CD14-positive monocyte (primary cell): Measurements from ENCODE around the gene NAPB. TPM values are rescaled to one million over a fixed set of nuclear protein-coding genes. Genes with fewer than 3 reads are reported as not detected.

Experiments used
- DNase-seq, 3 donors: peaks; one replicate each; pipeline ENCODE4 v3.0.0-alpha.2; 2011 to 2022
- H2AFZ ChIP-seq: 2 replicates; pipeline ENCODE4 v1.6.0; 2012; ENCODE audit warnings: mild to moderate bottlenecking, low read depth, low read length, inconsistent platforms; ENCODE audit not compliant: insufficient read depth, poor library complexity, severe bottlenecking
- H3K27ac ChIP-seq, 2 donors: 1 replicate in 1 of 2; 2 replicates in 1 of 2; pipeline ENCODE4 v1.5.1; 2012 to 2013; ENCODE audit warnings: low read length in 2 of 2, control low read depth in 1 of 2, inconsistent platforms in 1 of 2, low read depth in 1 of 2, mild to moderate bottlenecking in 1 of 2
- H3K27me3 ChIP-seq, 2 donors: one replicate each; pipeline versions ENCODE4 v1.6.0 to v1.6.1; 2011 to 2013; ENCODE audit warnings: low read length in 2 of 2; ENCODE audit not compliant: control insufficient read depth in 2 of 2, insufficient read depth in 2 of 2
- H3K36me3 ChIP-seq, 2 donors: replicated peaks in 1 of 2; 1 replicate in 1 of 2; 2 replicates in 1 of 2; pipeline versions ENCODE4 v1.5.1 to v1.6.1; 2012 to 2013; ENCODE audit warnings: low read length in 2 of 2, control low read depth in 1 of 2, inconsistent platforms in 1 of 2, mild to moderate bottlenecking in 1 of 2; ENCODE audit not compliant: insufficient read depth in 2 of 2, control insufficient read depth in 1 of 2
- H3K4me1 ChIP-seq, 2 donors: 1 replicate in 1 of 2; 2 replicates in 1 of 2; pipeline versions ENCODE4 v1.5.1 to v1.6.1; 2012 to 2013; ENCODE audit warnings: low read length in 2 of 2, control low read depth in 1 of 2, inconsistent platforms in 1 of 2, mild to moderate bottlenecking in 1 of 2, moderate library complexity in 1 of 2; ENCODE audit not compliant: insufficient read depth in 2 of 2, control insufficient read depth in 1 of 2
- H3K4me2 ChIP-seq: replicated peaks from 2 replicates; pipeline ENCODE3; 2012; ENCODE audit warnings: low read length, moderate library complexity, mild to moderate bottlenecking; ENCODE audit not compliant: poor library complexity, severe bottlenecking; ENCODE audit errors: extremely low read depth
- H3K4me3 ChIP-seq, 3 experiments: fragments of 200-600 bp in 1 of 3; sonication (generic) in 1 of 3; replicated peaks in 1 of 3; 1 replicate in 2 of 3; 2 replicates in 1 of 3; pipeline ENCODE4 v1.5.1; 2011 to 2013; ENCODE audit warnings: low read length in 3 of 3, mild to moderate bottlenecking in 3 of 3, control low read depth in 2 of 3, low read depth in 2 of 3, inconsistent platforms in 1 of 3, moderate library complexity in 1 of 3
- H3K79me2 ChIP-seq: 2 replicates; pipeline ENCODE4 v1.6.0; 2012; ENCODE audit warnings: mild to moderate bottlenecking, control low read depth, inconsistent platforms, low read length, moderate library complexity; ENCODE audit not compliant: insufficient read depth
- H3K9ac ChIP-seq: 2 replicates; pipeline ENCODE4 v1.6.0; 2017; ENCODE audit warnings: low read length, mild to moderate bottlenecking; ENCODE audit not compliant: insufficient read depth, poor library complexity, severe bottlenecking
- H3K9me3 ChIP-seq, 2 donors: replicated peaks in 1 of 2; 1 replicate in 1 of 2; 2 replicates in 1 of 2; pipeline versions ENCODE4 v1.5.1 to v1.6.1; 2012 to 2013; ENCODE audit warnings: low read length in 2 of 2, control low read depth in 1 of 2; ENCODE audit not compliant: control insufficient read depth in 1 of 2, insufficient read depth in 1 of 2
- H4K20me1 ChIP-seq: 2 replicates; pipeline ENCODE4 v1.6.0; 2012; ENCODE audit warnings: mild to moderate bottlenecking, low read length, control low read depth, moderate library complexity; ENCODE audit not compliant: insufficient read depth
- H3K27ac Mint-ChIP-seq, 7 donors: one replicate each; pipeline ENCODE4 v1.8.0; 2020; ENCODE audit warnings: mild to moderate bottlenecking in 7 of 7, mixed read lengths in 7 of 7, moderate library complexity in 6 of 7, inconsistent platforms in 2 of 7
- H3K27me3 Mint-ChIP-seq, 3 donors: one replicate each; pipeline ENCODE4 v1.8.0; 2021 to 2022; ENCODE audit warnings: low read depth in 3 of 3, mild to moderate bottlenecking in 3 of 3, mixed read lengths in 3 of 3, moderate library complexity in 3 of 3, inconsistent platforms in 1 of 3
- H3K36me3 Mint-ChIP-seq, 2 donors: one replicate each; pipeline ENCODE4 v1.8.0; 2020; ENCODE audit warnings: mixed read lengths in 2 of 2, inconsistent platforms in 1 of 2, mild to moderate bottlenecking in 1 of 2
- H3K4me1 Mint-ChIP-seq: one replicate; pipeline ENCODE4 v1.8.0; 2020; ENCODE audit warnings: mild to moderate bottlenecking, mixed read lengths
- H3K4me3 Mint-ChIP-seq, 2 donors: one replicate each; pipeline ENCODE4 v1.8.0; 2020; ENCODE audit warnings: mild to moderate bottlenecking in 2 of 2, mixed read lengths in 2 of 2, moderate library complexity in 1 of 2
- H3K9me3 Mint-ChIP-seq, 7 donors: one replicate each; pipeline ENCODE4 v1.8.0; 2020 to 2022; ENCODE audit warnings: mixed read lengths in 7 of 7, mild to moderate bottlenecking in 6 of 7, moderate library complexity in 6 of 7, inconsistent platforms in 2 of 7
- CTCF ChIP-seq: fragments of 200-600 bp; IDR thresholded peaks from one replicate; pipeline ENCODE4 v1.8.0; 2022; ENCODE audit warnings: antibody characterized with exemption, mild to moderate bottlenecking
- WGBS: methylation state at CpG from one replicate; pipeline ENCODE4 v1.1.5; 2013; ENCODE audit warnings: missing lambda C conversion rate; ENCODE audit not compliant: insufficient coverage; 5-methylcytosine and 5-hydroxymethylcytosine counted together
- intact Hi-C, 2 donors: fragments of 100-400 bp; cut with micrococcal nuclease; formaldehyde crosslinking; loops; one replicate each; pipeline versions ENCODE4 v1.15.0 to v1.15.1; 2023
- polyA plus RNA-seq, 3 donors: library from polyadenylated mRNA; depleted of rRNA in 1 of 3; unstranded in 2 of 3; stranded (reverse) in 1 of 3; fragments of 300-500 nt in 2 of 3; fragments of >200 nt in 1 of 3; fragmentation: Illumina TruSeq in 2 of 3; gene quantifications; 1 replicate in 2 of 3; 2 replicates in 1 of 3; pipeline ENCODE4 v1.2.3, GENCODE V29; 2012 to 2021

Gene NAPB
- polyA plus RNA-seq, 3 donors: 2.4 to 6.3 (median 2.6) TPM

DNA sequence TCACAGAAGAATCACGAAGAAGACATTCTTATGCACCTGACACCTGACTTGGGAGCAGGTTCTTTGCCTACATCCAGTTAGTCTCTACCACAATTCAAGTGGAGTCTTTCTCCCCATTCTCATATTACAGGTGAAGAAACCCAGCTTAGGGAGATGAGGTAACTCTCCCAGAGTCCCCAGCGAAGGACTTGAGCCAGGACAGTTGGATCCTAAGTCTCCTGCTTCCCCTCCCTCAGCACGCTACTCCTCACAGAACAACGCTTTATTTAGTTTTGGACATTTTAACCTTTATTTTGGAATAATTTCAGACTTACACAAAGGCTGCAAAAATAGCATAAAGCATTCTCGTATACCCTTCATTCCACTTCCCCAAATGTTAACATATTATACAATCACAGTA, 17.4 kb upstream of the NAPB start:
- H3K4me1 ChIP-seq: no peaks in the 10 kb centered on the region
- H3K36me3 ChIP-seq: no peaks in the 10 kb centered on the region
- no peak overlapping the region for H3K4me2 ChIP-seq
- no peaks in the 10 kb centered on the region for H3K9me3 ChIP-seq
- no peaks in the 10 kb centered on the region for H3K79me2 ChIP-seq
- H3K27ac ChIP-seq: no peak overlapping the region
- H3K9ac ChIP-seq: no peak overlapping the region
- Mint-ChIP-seq H3K9me3 (no peaks in the 10 kb centered on the region), H3K4me3 (no peak overlapping the region), H3K36me3 (no peaks in the 10 kb centered on the region), H3K27ac (no peak overlapping the region), H3K4me1 (no peaks in the 10 kb centered on the region), H3K27me3 (peaks cover 2 to 7% (median 4%) of the 10 kb centered on the region in 3 donors)
- DNase-seq: no peak
- no peak for TF ChIP-seq CTCF
- no peak overlapping the region for H3K4me3 ChIP-seq
- intact Hi-C loops: no loop called here
- no peak overlapping the region for H2AFZ ChIP-seq
- no peaks in the 10 kb centered on the region for H3K27me3 ChIP-seq
- 100% methylated on average over 1 of the region's 5 CpGs for WGBS
- no peaks in the 10 kb centered on the region for H4K20me1 ChIP-seq

DNA sequence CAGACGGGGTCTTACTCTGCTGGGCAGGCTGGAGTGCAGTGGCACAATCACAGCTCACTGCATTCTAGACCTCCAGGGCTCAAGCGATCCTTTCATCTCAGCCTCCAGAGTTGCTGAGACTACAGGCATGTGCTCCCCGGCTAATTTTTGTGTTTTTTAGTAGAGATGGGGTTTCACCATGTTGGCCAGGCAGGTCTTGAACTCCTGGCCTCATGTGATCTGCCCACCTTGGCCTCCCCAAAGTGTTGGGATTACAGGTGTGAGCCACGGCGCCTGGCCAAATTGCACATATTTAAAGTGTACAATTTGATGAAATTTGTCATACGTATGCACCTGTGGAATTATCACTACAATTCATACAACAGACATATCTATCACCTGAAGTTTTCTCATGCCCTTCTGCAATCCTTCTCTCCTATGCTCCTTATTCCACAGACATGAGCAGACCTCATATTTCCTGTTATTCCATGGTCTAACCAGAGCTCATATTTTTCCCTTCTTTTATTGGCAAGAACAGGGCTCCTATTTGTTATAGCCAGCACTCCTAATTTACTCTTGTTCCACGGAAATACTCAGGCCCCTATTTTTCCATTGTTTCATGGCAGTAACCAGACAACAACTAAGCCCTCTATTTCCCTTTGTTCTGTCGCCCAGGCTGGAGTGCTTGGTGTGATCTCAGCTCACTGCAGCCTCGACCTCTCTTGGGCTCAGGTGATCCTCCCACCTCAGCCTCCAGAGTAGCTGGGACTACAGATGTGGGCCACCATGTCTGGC, 16.0 kb upstream of the NAPB start:
- WGBS: 92% methylated on average over 4 of the region's 9 CpGs

More for the DNA sequence above, 16.0 kb upstream of the NAPB start:
- Mint-ChIP-seq H3K4me1 (no peaks in the 10 kb centered on the region), H3K9me3 (no peaks in the 10 kb centered on the region), H3K27me3 (peaks cover 2 to 6% (median 4%) of the 10 kb centered on the region in 3 donors), H3K27ac (no peak overlapping the region), H3K4me3 (no peak overlapping the region), H3K36me3 (no peaks in the 10 kb centered on the region)
- H2AFZ ChIP-seq: no peak overlapping the region
- H4K20me1 ChIP-seq: no peaks in the 10 kb centered on the region
- H3K79me2 ChIP-seq: no peaks in the 10 kb centered on the region
- TF ChIP-seq CTCF: no peak
- no peaks in the 10 kb centered on the region for H3K36me3 ChIP-seq
- no peak overlapping the region for H3K27ac ChIP-seq
- no peaks in the 10 kb centered on the region for H3K4me1 ChIP-seq
- DNase-seq: no peak
- intact Hi-C loops: no loop called here
- H3K4me2 ChIP-seq: no peak overlapping the region
- no peaks in the 10 kb centered on the region for H3K27me3 ChIP-seq
- no peak overlapping the region for H3K9ac ChIP-seq
- no peaks in the 10 kb centered on the region for H3K9me3 ChIP-seq
- H3K4me3 ChIP-seq: no peak overlapping the region
